ENCODE results near the gene METTL3.
A peak's percentile ranks its signal among the peaks of the same experiment; 100 is the strongest.

Gene METTL3

GRCh38 chr14:21476925-21477681 is 34.0 kb downstream of the METTL3 start, which contains the start of the genes RAB2B and TOX4:
Gene RAB2B (minus strand): TSS chr14:21476959. CDS start chr14:21476872, 87 bp downstream.
Gene TOX4 (plus strand): TSS chr14:21477195. CDS start chr14:21477279, 84 bp downstream.
- TF ChIP-seq CTCF (IDR thresholded peaks at IDR 0.05; ENCODE audit: low read depth, low read length, missing control alignments): peak; percentile 99
- peak within 1 kb of the TSS; percentile 99 for H3K4me3 ChIP-seq (ENCODE audit: low read depth, low read length)
- peak; percentile 98 for DNase-seq (ENCODE audit: low read depth)

GRCh38 chr14:21476523-21476924 is 34.6 kb downstream of the METTL3 start:
- DNase-seq (ENCODE audit: low read depth): peak; percentile 31
- H3K4me3 ChIP-seq (ENCODE audit: low read depth, low read length): peak overlapping the region; percentile 99
- in situ Hi-C loops (cut with HindIII; ENCODE audit: low sequenced_read_pairs): no loop called here
- TF ChIP-seq CTCF (IDR thresholded peaks at IDR 0.05; ENCODE audit: low read depth, low read length, missing control alignments): no peak

More at GRCh38 chr14:21476925-21477681, 34.0 kb downstream of the METTL3 start, which contains the start of the genes RAB2B and TOX4:
- in situ Hi-C loops (cut with HindIII; ENCODE audit: low sequenced_read_pairs): no loop called here

- no peak for TF ChIP-seq CTCF (IDR thresholded peaks at IDR 0.05; ENCODE audit: low read depth, low read length, missing control alignments)
- no peak for DNase-seq (ENCODE audit: low read depth)
- in situ Hi-C loops (cut with HindIII; ENCODE audit: low sequenced_read_pairs): no loop called here
- H3K4me3 ChIP-seq (ENCODE audit: low read depth, low read length): peak overlapping the region; percentile 99
These were observed 35.2 kb downstream of the METTL3 start for GRCh38 chr14:21475767-21476522.

GRCh38 chr14:21467616-21468015 is 43.5 kb downstream of the METTL3 start:
- no peak for TF ChIP-seq CTCF (IDR thresholded peaks at IDR 0.05; ENCODE audit: low read depth, low read length, missing control alignments)
- H3K4me3 ChIP-seq (ENCODE audit: low read depth, low read length): no peak overlapping the region
- peak; percentile 89 for DNase-seq (ENCODE audit: low read depth)
- in situ Hi-C loops (cut with HindIII; ENCODE audit: low sequenced_read_pairs): no loop called here

- in situ Hi-C loops (cut with HindIII; ENCODE audit: low sequenced_read_pairs): no loop called here
- H3K4me3 ChIP-seq (ENCODE audit: low read depth, low read length): peak within 1 kb of the TSS; percentile 67
- DNase-seq (ENCODE audit: low read depth): peak; percentile 99
- peak; percentile 56 for TF ChIP-seq CTCF (IDR thresholded peaks at IDR 0.05; ENCODE audit: low read depth, low read length, missing control alignments)
These were observed 55.0 kb downstream of the METTL3 start, which contains the start of gene CHD8 for GRCh38 chr14:21455912-21456667. Gene CHD8 (minus strand): TSS chr14:21456123. CDS start chr14:21431643, 24,480 bp downstream.

GRCh38 chr14:21455592-21455911 is 55.6 kb downstream of the METTL3 start:
- H3K4me3 ChIP-seq (ENCODE audit: low read depth, low read length): peak overlapping the region; percentile 67
- in situ Hi-C loops (cut with HindIII; ENCODE audit: low sequenced_read_pairs): no loop called here
- no peak for TF ChIP-seq CTCF (IDR thresholded peaks at IDR 0.05; ENCODE audit: low read depth, low read length, missing control alignments)
- no peak for DNase-seq (ENCODE audit: low read depth)

Measured in astrocyte of the cerebellum (primary cell).